GM18502 (cell line): ENCODE data around the gene OPTC.

Experiments
- ATAC-seq: cut with Tn5 transposase; IDR thresholded peaks from one replicate; pipeline ENCODE4 v1.9.1; 2021; ENCODE audit warnings: mild to moderate bottlenecking; ENCODE audit not compliant: unreplicated experiment, poor library complexity

The OPTC gene

GRCh38 chr1:203528976-203529835 is 35.3 kb downstream of the OPTC start:
- ATAC-seq: no peak

- ATAC-seq: no peak
These were observed 37.1 kb downstream of the OPTC start for GRCh38 chr1:203531063-203531462.

- no peak for ATAC-seq
These were observed 40.1 kb downstream of the OPTC start for GRCh38 chr1:203534012-203534411.

GRCh38 chr1:203534526-203534925 is 40.6 kb downstream of the OPTC start:
- no peak for ATAC-seq

- ATAC-seq: no peak
These were observed 42.6 kb downstream of the OPTC start for GRCh38 chr1:203536575-203536974.

- ATAC-seq: no peak
These were observed 43.1 kb downstream of the OPTC start for GRCh38 chr1:203536980-203537455.

- no peak for ATAC-seq
These were observed 44.0 kb downstream of the OPTC start for GRCh38 chr1:203537806-203538464.

GRCh38 chr1:203538726-203539125 is 44.8 kb downstream of the OPTC start:
- no peak for ATAC-seq

- no peak for ATAC-seq
These were observed 46.0 kb downstream of the OPTC start for GRCh38 chr1:203539831-203540546.

GRCh38 chr1:203544485-203544884 is 50.5 kb downstream of the OPTC start:
- ATAC-seq: no peak

- ATAC-seq: no peak
These were observed 51.2 kb downstream of the OPTC start for GRCh38 chr1:203544978-203545816.

GRCh38 chr1:203546274-203546673 is 52.3 kb downstream of the OPTC start:
- no peak for ATAC-seq

- no peak for ATAC-seq
These were observed 53.2 kb downstream of the OPTC start for GRCh38 chr1:203547147-203547546.

- no peak for ATAC-seq
These were observed 53.9 kb downstream of the OPTC start for GRCh38 chr1:203547771-203548421.

- no peak for ATAC-seq
These were observed 54.9 kb downstream of the OPTC start for GRCh38 chr1:203548892-203549291.

GRCh38 chr1:203549309-203549708 is 55.4 kb downstream of the OPTC start:
- ATAC-seq: no peak

- no peak for ATAC-seq
These were observed 56.9 kb downstream of the OPTC start for GRCh38 chr1:203550846-203551245.

GRCh38 chr1:203551550-203551949 is 57.6 kb downstream of the OPTC start:
- no peak for ATAC-seq

GRCh38 chr1:203553496-203553895 is 59.5 kb downstream of the OPTC start:
- ATAC-seq: no peak

GRCh38 chr1:203554071-203554470 is 60.1 kb downstream of the OPTC start:
- ATAC-seq: no peak
